Urinary bladder (tissue), 4 donors: ENCODE results near the gene ENPP5. TPM values are rescaled to one million over a fixed set of nuclear protein-coding genes. Genes with fewer than 3 reads are reported as not detected.
"Not testable (repeated sequence)": the region's sequence is repeated elsewhere in the genome, so short reads cannot be mapped to it uniquely, and the experiment has no call there.

ENCODE experiments used
- DNase-seq: peaks from one replicate; pipeline ENCODE4 v3.0.0-alpha.2; 2015; ENCODE audit errors: extremely low spot score
- H3K27ac ChIP-seq: one replicate; pipeline ENCODE4 v1.5.1; 2013; ENCODE audit warnings: low read depth, mild to moderate bottlenecking, moderate library complexity
- H3K36me3 ChIP-seq: one replicate; pipeline ENCODE4 v1.6.1; 2013; ENCODE audit warnings: mild to moderate bottlenecking, moderate library complexity; ENCODE audit not compliant: insufficient read depth
- H3K4me1 ChIP-seq: one replicate; pipeline ENCODE4 v1.6.1; 2013; ENCODE audit warnings: mild to moderate bottlenecking, moderate library complexity; ENCODE audit not compliant: insufficient read depth
- H3K4me3 ChIP-seq: one replicate; pipeline ENCODE4 v1.5.1; 2013; ENCODE audit warnings: low read depth, low read length
- WGBS: extraction: QIAGEN DNeasy Blood & Tissue Kit; methylation state at CpG from one replicate; pipeline ENCODE4 v1.1.7; 2013; 5-methylcytosine and 5-hydroxymethylcytosine counted together
- polyA plus RNA-seq: library from polyadenylated mRNA; stranded (reverse); fragments of 200-250 nt; gene quantifications from one replicate; pipeline ENCODE4 v1.2.3, GENCODE V29; 2013
- total RNA-seq: library from RNA; depleted of rRNA; stranded (reverse); fragments of >200 nt; gene quantifications from one replicate; pipeline ENCODE4 v1.2.3, GENCODE V29; 2014
- donor health status: healthy with polysubstance abuse.
- donor health status: healthy.

Gene ENPP5
- total and polyA plus RNA-seq, 2 donors: 5.0 to 5.2 TPM

GRCh38 chr6:46144270-46144669 lies 26.5 kb downstream of the ENPP5 start:
- H3K4me1 ChIP-seq: no peaks in the 10 kb centered on the region
- H3K4me3 ChIP-seq: no peak overlapping the region
- H3K27ac ChIP-seq: no peak overlapping the region
- no peaks in the 10 kb centered on the region for H3K36me3 ChIP-seq
- WGBS: 30% methylated on average over 1 of the region's 1 CpG
- DNase-seq: no peak

- Histone ChIP-seq H3K27ac (no peak overlapping the region), H3K4me3 (no peak overlapping the region), H3K4me1 (no peaks in the 10 kb centered on the region), H3K36me3 (no peaks in the 10 kb centered on the region)
- DNase-seq: no peak
- 88% methylated on average over 1 of the region's 1 CpG for WGBS
Measured at GRCh38 chr6:46138281-46138680, 32.5 kb downstream of the ENPP5 start.

GRCh38 chr6:46137387-46137786 lies 33.4 kb downstream of the ENPP5 start:
- Histone ChIP-seq H3K36me3 (no peaks in the 10 kb centered on the region), H3K27ac (no peak overlapping the region), H3K4me3 (no peak overlapping the region), H3K4me1 (no peaks in the 10 kb centered on the region)
- WGBS: 81% methylated on average over 2 of the region's 2 CpGs
- DNase-seq: no peak

- Histone ChIP-seq H3K36me3 (no peaks in the 10 kb centered on the region), H3K27ac (no peak overlapping the region), H3K4me1 (no peaks in the 10 kb centered on the region), H3K4me3 (no peak overlapping the region)
- WGBS: 74% methylated on average over 2 of the region's 2 CpGs
- DNase-seq: no peak
Measured at GRCh38 chr6:46136831-46137230, 33.9 kb downstream of the ENPP5 start.

DNA sequence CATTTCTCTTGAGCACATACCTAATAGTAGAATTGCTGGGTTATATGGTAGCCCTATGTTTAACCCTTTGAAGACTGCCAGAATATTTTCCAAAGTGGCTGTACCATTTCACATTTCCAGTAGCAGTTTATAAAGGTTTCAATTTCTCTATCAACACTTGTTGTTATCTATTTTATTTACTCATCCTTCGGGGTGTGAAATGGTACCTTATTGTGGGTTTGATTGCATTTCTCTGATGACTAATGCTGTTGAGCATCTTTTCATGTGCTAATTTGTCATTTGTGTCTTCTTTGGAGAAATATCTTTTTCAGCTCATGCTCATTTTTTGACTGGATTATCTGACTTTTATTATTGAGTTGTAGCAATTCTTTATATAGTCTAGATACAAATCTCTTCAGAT lies 35.6 kb downstream of the ENPP5 start:
- 87% methylated on average over 1 of the region's 1 CpG for WGBS

DNA sequence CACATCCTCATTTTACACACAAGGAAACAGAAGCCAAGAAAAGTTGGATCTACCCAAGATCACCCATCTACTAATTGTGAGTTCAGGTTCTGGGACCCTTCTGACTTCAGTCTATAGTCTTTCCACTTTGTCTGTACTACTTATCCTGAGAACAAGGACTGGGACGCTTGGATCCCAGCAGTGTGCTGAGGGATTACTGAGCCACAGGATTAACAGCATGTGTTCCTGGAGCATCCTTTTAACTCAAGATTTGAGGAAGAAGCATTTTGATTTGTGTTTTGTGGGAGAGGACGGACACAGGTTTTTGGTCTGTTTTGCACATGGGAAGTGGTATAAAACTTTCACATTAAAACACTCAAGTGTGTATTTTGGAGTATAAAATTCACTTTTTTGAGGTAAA lies 36.6 kb downstream of the ENPP5 start:
- 77% methylated on average over 2 of the region's 2 CpGs for WGBS
- Histone ChIP-seq H3K4me3 (no peak overlapping the region), H3K36me3 (no peaks in the 10 kb centered on the region), H3K4me1 (no peaks in the 10 kb centered on the region), H3K27ac (no peak overlapping the region)
- DNase-seq: no peak

More for the DNA sequence above, 35.6 kb downstream of the ENPP5 start:
- no peaks in the 10 kb centered on the region for H3K4me1 ChIP-seq
- H3K36me3 ChIP-seq: no peaks in the 10 kb centered on the region
- DNase-seq: no peak
- H3K4me3 ChIP-seq: no peak overlapping the region
- H3K27ac ChIP-seq: no peak overlapping the region

DNA sequence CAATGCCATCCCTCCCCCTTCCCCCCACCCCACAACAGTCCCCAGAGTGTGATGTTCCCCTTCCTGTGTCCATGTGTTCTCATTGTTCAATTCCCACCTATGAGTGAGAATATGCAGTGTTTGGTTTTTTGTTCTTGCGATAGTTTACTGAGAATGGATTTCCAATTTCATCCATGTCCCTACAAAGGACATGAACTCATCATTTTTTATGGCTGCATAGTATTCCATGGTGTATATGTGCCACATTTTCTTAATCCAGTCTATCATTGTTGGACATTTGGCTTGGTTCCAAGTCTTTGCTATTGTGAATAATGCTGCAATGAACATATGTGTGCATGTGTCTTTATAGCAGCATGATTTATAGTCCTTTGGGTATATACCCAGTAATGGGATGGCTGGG lies 39.5 kb downstream of the ENPP5 start:
- not testable (repeated sequence) for H3K4me3 ChIP-seq, DNase-seq, H3K4me1 ChIP-seq, H3K36me3 ChIP-seq, H3K27ac ChIP-seq
- WGBS: 100% methylated on average over 1 of the region's 1 CpG

GRCh38 chr6:46130666-46131065 lies 40.1 kb downstream of the ENPP5 start:
- Histone ChIP-seq H3K4me3 (peak overlapping the region; percentile 52), H3K4me1 (peaks cover 2% of the 10 kb centered on the region), H3K36me3 (no peaks in the 10 kb centered on the region), H3K27ac (no peak overlapping the region)
- no peak for DNase-seq
- WGBS: 53% methylated on average over 4 of the region's 4 CpGs

DNA sequence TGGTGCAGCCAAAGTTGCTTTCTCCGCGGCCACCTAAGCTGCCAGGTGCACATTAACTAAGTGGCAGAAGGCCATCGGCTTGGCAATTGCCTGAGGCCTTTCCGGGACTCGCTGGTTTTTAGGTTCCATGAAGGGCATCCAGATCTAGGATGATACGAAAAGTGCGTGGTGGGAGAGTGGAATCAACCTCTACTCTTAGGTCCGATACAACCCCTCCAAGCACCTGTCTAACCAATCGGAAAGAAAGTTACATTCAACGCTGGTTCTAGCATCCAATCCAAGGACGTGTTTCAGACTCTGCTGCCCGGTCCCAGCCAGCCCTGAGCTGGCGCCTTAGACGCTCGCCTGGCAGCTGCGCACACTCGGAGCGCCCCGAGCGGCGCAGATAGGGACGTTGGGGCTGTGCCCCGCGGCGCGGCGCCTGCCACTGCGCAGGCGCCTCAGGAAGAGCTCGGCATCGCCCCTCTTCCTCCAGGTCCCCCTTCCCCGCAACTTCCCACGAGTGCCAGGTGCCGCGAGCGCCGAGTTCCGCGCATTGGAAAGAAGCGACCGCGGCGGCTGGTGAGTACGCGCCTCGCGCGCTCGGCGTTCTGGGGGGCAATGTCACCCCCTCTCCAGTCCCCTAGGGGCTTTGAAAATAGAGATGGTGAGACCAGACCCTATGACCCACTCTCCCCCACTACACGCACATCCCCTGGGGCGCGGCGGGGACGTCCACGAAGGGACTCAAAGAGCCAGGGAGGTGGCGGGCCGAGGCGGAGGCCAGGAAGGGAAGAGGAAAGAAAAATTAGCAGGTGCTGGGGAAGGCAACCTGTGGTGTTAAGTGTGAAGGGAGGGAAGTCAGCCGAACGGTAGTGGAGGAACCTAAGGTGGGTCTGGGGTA lies 40.9 kb downstream of the ENPP5 start, which contains the start of gene ENPP4:
ENPP4 (plus strand) TSS at position 361 of the 883 bp plus-strand sequence. CDS start 9,595 bp downstream, outside the sequence.
- H3K4me3 ChIP-seq: peak within 1 kb of the TSS; percentile 52
- WGBS: under 1% methylated on average over 61 of the region's 61 CpGs
- peak; percentile 85 for DNase-seq
- H3K27ac ChIP-seq: no peak within 1 kb of the TSS
- peaks cover 2% of the 10 kb centered on the region for H3K4me1 ChIP-seq
- H3K36me3 ChIP-seq: no peaks in the 10 kb centered on the region

DNA sequence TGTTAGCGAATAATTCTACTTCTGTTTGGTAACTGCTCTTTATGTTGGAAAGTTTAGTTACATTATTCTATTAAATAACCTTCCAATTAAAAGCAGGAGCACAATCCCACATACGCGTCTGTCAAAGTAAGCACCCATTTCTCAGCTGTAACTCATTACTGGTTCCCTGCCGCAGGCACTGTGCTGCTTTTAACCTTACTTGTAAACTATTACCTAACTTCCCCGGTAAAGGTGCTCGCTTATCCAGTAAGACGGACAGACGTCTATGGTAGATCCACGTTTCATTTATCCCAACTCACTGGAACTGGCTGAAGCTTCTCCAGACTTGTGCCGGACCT lies 41.5 kb downstream of the ENPP5 start:
- H3K36me3 ChIP-seq: no peaks in the 10 kb centered on the region
- WGBS: 9% methylated on average over 10 of the region's 10 CpGs
- H3K4me3 ChIP-seq: peak overlapping the region; percentile 52
- H3K27ac ChIP-seq: no peak overlapping the region
- no peak for DNase-seq
- H3K4me1 ChIP-seq: peaks cover 2% of the 10 kb centered on the region

- DNase-seq: no peak
- H3K27ac ChIP-seq: no peak overlapping the region
- 79% methylated on average over 3 of the region's 3 CpGs for WGBS
- peaks cover 2% of the 10 kb centered on the region for H3K4me1 ChIP-seq
- no peak overlapping the region for H3K4me3 ChIP-seq
- H3K36me3 ChIP-seq: no peaks in the 10 kb centered on the region
Measured at GRCh38 chr6:46128476-46128875, 42.3 kb downstream of the ENPP5 start.

- not testable (repeated sequence) for H3K36me3 ChIP-seq, H3K4me3 ChIP-seq, H3K27ac ChIP-seq, H3K4me1 ChIP-seq, DNase-seq
- WGBS: 74% methylated on average over 5 of the region's 5 CpGs
Measured at GRCh38 chr6:46119679-46120078, 51.1 kb downstream of the ENPP5 start.

DNA sequence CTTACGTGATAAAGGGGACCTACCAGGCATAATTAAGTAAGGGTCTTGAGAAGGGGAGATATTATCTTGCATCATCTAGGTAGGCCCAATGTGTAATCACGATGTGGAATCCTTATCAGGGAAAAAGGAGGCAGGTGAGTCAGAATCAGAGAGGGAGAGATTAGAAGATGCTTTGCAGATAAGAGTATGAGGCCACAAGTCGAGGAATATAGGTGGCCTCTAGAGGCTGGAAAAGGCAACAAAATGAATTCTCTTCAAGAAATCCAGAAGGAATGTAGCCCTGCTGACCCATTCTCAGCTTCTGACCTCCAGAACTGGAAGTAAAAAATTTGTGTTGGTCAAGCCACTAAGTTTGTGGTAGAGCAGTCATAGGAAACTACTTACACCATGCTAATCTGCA lies 51.9 kb downstream of the ENPP5 start:
- no peak for DNase-seq

DNA sequence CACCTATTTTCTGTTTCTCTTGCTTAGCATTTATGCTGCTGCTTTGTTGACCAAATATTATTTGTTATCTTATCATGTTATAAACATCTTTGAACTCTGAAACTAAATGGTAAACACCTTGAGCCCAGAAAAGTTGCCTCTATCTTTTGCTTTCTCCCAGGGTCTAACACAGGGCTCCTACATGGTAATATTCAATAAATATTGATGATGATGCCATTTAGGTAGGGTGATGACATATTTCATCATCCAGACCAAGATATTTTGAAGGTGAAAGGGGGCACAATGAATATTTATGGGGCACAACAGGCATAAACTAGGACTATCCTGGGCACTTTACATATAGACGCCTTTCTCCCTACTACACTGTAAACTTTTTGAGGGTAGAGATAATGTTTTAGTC lies 52.6 kb downstream of the ENPP5 start:
- WGBS: 82% methylated on average over 1 of the region's 1 CpG
- Histone ChIP-seq H3K36me3 (no peaks in the 10 kb centered on the region), H3K4me3 (no peak overlapping the region), H3K27ac (no peak overlapping the region), H3K4me1 (no peaks in the 10 kb centered on the region)
- DNase-seq: no peak

More for the DNA sequence above, 51.9 kb downstream of the ENPP5 start:
- Histone ChIP-seq H3K4me1 (no peaks in the 10 kb centered on the region), H3K36me3 (no peaks in the 10 kb centered on the region), H3K27ac (no peak overlapping the region), H3K4me3 (no peak overlapping the region)
- WGBS: 82% methylated on average over 3 of the region's 3 CpGs
